Thoracic aorta (tissue), 2 donors: ENCODE results near the gene FRMD1. TPM values are rescaled to one million over a fixed set of nuclear protein-coding genes. Genes with fewer than 3 reads are reported as not detected.

Source experiments
- ATAC-seq: fragments of 150-250 bp; one replicate; pipeline ENCODE4 v1.8.0; 2017; ENCODE audit warnings: low read depth; ENCODE audit not compliant: insufficient number of reproducible peaks, low FRiP score
- DNase-seq: peaks from one replicate; pipeline ENCODE4 v3.0.0-alpha.2; 2020; ENCODE audit warnings: low spot score
- H3K27ac ChIP-seq, 2 donors: fragments of 200-600 bp; sonication (generic); 1 replicate in 1 of 2; 2 replicates in 1 of 2; pipeline ENCODE4 v1.5.1; 2016; ENCODE audit warnings: mild to moderate bottlenecking in 2 of 2, moderate library complexity in 2 of 2
- H3K27me3 ChIP-seq: fragments of 200-600 bp; sonication (generic); replicated peaks from 2 replicates; pipeline ENCODE4 v1.6.0; 2016; ENCODE audit warnings: mild to moderate bottlenecking; ENCODE audit not compliant: insufficient read depth
- H3K36me3 ChIP-seq: fragments of 200-600 bp; sonication (generic); one replicate; pipeline ENCODE4 v1.5.1; 2016
- H3K4me1 ChIP-seq, 2 donors: fragments of 200-600 bp; sonication (generic); 1 replicate in 1 of 2; 2 replicates in 1 of 2; pipeline versions ENCODE4 v1.5.1 to v1.6.0; 2016; ENCODE audit warnings: low read depth in 2 of 2, mild to moderate bottlenecking in 1 of 2; ENCODE audit not compliant: control insufficient read depth in 1 of 2
- H3K4me3 ChIP-seq: fragments of 200-600 bp; sonication (generic); 2 replicates; pipeline ENCODE4 v1.5.1; 2016; ENCODE audit warnings: mild to moderate bottlenecking
- H3K9me3 ChIP-seq: fragments of 200-600 bp; sonication (generic); 2 replicates; pipeline ENCODE4 v1.5.1; 2016
- total RNA-seq, 2 donors: library from RNA; depleted of rRNA; stranded (reverse); fragments of >200 nt; gene quantifications; one replicate each; pipeline versions ENCODE4 v1.1.0 to v1.2.3, GENCODE V29; 2016
- TF ChIP-seq, protein P1 (sequence below): fragments of 200-600 bp; sonication (generic); IDR thresholded peaks from one replicate; pipeline ENCODE4 v1.5.1; 2019; ENCODE audit warnings: antibody characterized with exemption

Gene FRMD1
- total RNA-seq, 2 donors from 2014 or later, result not detected

GRCh38 chr6:168053086-168053956 is 25.7 kb downstream of the FRMD1 start:
- Histone ChIP-seq H3K9me3 (no peaks in the 10 kb centered on the region), H3K27me3 (no peaks in the 10 kb centered on the region), H3K36me3 (no peaks in the 10 kb centered on the region), H3K4me1 (peaks cover 0 to 17% of the 10 kb centered on the region in 2 donors), H3K4me3 (no peak overlapping the region), H3K27ac (no peak overlapping the region)
- TF ChIP-seq, protein P1, sequence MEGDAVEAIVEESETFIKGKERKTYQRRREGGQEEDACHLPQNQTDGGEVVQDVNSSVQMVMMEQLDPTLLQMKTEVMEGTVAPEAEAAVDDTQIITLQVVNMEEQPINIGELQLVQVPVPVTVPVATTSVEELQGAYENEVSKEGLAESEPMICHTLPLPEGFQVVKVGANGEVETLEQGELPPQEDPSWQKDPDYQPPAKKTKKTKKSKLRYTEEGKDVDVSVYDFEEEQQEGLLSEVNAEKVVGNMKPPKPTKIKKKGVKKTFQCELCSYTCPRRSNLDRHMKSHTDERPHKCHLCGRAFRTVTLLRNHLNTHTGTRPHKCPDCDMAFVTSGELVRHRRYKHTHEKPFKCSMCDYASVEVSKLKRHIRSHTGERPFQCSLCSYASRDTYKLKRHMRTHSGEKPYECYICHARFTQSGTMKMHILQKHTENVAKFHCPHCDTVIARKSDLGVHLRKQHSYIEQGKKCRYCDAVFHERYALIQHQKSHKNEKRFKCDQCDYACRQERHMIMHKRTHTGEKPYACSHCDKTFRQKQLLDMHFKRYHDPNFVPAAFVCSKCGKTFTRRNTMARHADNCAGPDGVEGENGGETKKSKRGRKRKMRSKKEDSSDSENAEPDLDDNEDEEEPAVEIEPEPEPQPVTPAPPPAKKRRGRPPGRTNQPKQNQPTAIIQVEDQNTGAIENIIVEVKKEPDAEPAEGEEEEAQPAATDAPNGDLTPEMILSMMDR, result no peak
- DNase-seq, result no peak
- no peak for ATAC-seq

- peaks cover 0 to 17% of the 10 kb centered on the region in 2 donors for H3K4me1 ChIP-seq
- no peak overlapping the region for H3K27ac ChIP-seq
- TF ChIP-seq, protein P1, result no peak
- no peaks in the 10 kb centered on the region for H3K36me3 ChIP-seq
- ATAC-seq (no peak), DNase-seq (no peak)
- no peak overlapping the region for H3K4me3 ChIP-seq
- H3K9me3 ChIP-seq, result no peaks in the 10 kb centered on the region
- no peaks in the 10 kb centered on the region for H3K27me3 ChIP-seq
Measured at GRCh38 chr6:168052291-168052891, 26.6 kb downstream of the FRMD1 start.

GRCh38 chr6:168051648-168052047 is 27.4 kb downstream of the FRMD1 start:
- DNase-seq, result no peak
- H3K9me3 ChIP-seq, result no peaks in the 10 kb centered on the region

DNA sequence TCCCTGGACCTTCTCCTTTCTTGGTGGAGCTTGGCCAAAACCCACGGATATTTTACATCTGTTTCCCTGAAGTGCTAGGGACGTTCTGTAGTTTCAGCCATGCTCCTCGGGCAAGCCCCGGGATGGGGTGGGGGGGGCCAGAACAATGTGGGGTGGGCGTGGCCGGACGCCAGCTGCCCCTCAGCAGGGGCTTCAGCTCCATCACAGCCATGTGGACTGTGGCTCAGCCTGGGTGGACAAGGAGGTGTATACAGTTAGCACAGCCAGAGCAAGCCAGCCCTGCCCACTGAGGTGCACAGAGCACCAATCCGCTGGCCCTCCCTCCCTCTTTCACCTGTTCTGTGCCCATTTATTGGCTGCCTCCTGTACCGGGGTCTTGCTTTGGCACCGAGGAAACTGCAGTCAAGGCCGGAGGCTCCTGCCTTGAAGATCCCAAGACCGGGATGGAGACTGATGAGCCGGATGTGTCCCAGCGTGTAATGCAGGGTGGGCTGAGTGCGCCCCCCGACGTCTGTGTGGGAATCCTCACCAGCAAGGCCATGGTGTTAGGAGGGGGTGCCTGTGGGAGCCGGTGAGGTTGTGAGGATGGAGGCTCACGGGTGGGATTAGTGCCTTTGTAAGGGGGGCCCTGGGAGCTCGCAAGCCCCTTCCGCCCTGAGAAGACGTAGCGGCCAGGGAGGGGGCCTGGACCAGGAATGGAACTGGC is 28.0 kb downstream of the FRMD1 start:
- TF ChIP-seq, protein P1, result no peak
- Histone ChIP-seq H3K27ac (no peak overlapping the region), H3K27me3 (no peaks in the 10 kb centered on the region), H3K4me1 (peaks cover 0 to 17% of the 10 kb centered on the region in 2 donors), H3K9me3 (no peaks in the 10 kb centered on the region), H3K4me3 (no peak overlapping the region), H3K36me3 (no peaks in the 10 kb centered on the region)
- no peak for DNase-seq
- no peak for ATAC-seq

More at GRCh38 chr6:168051648-168052047, 27.4 kb downstream of the FRMD1 start:
- Histone ChIP-seq H3K36me3 (no peaks in the 10 kb centered on the region), H3K4me1 (peaks cover 0 to 17% of the 10 kb centered on the region in 2 donors), H3K27me3 (no peaks in the 10 kb centered on the region), H3K27ac (no peak overlapping the region), H3K4me3 (no peak overlapping the region)
- no peak for ATAC-seq
- TF ChIP-seq, protein P1, result no peak
